GM10847 (cell line): ENCODE measurements around the gene REXO4.

ENCODE experiments used
- POLR2A ChIP-seq: IDR thresholded peaks from 2 replicates; pipeline ENCODE4 v1.6.1; 2011; ENCODE audit not compliant: insufficient read length; ENCODE audit errors: extremely low read depth

Gene REXO4

GRCh38 chr9:133429641-133430161, 11.9 kb upstream of the REXO4 start:
- TF ChIP-seq POLR2A = no peak

GRCh38 chr9:133429214-133429613, 11.4 kb upstream of the REXO4 start:
- no peak for TF ChIP-seq POLR2A

DNA sequence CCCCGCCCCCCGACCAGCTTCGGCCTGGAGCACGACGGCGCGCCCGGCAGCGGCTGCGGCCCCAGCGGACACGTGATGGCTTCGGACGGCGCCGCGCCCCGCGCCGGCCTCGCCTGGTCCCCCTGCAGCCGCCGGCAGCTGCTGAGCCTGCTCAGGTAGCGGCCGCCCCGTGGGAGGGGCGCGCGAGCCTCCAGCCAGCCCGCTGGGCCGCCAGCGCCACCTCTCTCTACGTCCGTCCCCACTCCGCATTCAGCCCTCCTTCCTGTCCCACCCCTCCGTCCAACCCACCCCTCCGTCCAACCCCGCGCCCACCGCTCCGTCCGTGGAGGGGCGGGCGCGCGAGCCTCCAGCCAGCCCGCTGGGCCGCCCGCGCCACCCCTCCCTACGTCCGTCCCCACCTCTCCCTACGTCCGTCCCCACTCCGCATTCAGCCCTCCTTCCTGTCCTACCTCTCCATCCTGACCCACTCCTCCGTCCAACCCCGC, 10.8 kb upstream of the REXO4 start:
- no peak for TF ChIP-seq POLR2A

DNA sequence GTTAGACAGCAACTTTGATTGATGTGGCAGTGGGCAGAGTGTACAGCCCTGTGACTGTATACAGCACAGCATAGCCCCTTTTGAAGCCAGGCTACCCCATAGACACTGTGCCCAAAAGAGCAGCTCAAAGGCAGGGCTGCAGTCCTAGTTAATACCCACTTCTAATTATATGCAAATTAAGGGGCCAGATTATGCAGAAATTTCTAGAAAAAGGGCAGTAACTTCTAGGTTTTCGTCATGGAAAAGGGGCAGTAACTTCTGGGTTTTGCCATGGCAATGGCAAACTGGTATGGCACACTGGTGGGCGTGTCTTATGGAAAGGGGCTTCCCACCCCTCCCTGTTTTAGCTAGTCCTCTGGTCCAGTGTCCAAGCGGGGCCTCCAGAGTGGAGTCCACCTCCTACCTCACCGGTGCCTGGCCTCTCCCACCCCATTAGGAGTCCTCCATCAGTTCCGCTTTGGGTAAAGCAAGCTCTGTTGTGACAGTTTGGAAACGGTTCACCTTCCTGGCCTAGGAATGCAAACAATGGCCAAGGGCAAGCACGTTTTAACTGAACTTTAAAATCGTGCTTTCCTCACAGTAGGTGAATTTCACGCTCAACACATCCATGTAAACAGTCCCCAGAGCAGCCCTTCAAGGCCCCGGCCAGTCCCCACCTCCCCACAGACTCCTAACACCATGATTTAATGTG, 10.0 kb upstream of the REXO4 start:
- no peak for TF ChIP-seq POLR2A

- no peak for TF ChIP-seq POLR2A
Measured at GRCh38 chr9:133426011-133426410, 8.2 kb upstream of the REXO4 start.

- TF ChIP-seq POLR2A = no peak
Measured at GRCh38 chr9:133425049-133425632, 7.3 kb upstream of the REXO4 start.

DNA sequence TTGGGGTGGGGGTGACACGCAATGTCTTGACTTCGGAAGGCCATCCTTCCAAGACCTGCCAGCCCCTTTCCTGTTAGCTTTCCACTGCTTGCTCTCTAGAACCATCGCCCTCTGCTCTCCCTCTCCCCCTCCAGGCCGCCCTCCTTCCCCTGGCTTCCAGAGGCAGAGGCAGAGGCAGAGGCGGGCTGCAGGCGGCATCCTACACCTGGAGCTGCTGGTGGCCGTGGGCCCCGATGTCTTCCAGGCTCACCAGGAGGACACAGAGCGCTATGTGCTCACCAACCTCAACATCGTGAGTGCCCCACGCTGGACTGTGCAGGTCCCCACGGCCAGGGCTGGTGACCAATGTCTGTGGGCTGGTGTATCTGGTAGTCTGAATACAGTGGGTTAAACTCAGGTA, 6.4 kb upstream of the REXO4 start:
- no peak for TF ChIP-seq POLR2A

GRCh38 chr9:133423216-133423615, 5.4 kb upstream of the REXO4 start:
- no peak for TF ChIP-seq POLR2A

- no peak for TF ChIP-seq POLR2A
Measured at GRCh38 chr9:133421615-133422542, 4.1 kb upstream of the REXO4 start, which contains the start of gene ADAMTS13. Gene ADAMTS13, plus strand, starts transcription at chr9:133422367. Its CDS starts 77 bp downstream, at chr9:133422444.

DNA sequence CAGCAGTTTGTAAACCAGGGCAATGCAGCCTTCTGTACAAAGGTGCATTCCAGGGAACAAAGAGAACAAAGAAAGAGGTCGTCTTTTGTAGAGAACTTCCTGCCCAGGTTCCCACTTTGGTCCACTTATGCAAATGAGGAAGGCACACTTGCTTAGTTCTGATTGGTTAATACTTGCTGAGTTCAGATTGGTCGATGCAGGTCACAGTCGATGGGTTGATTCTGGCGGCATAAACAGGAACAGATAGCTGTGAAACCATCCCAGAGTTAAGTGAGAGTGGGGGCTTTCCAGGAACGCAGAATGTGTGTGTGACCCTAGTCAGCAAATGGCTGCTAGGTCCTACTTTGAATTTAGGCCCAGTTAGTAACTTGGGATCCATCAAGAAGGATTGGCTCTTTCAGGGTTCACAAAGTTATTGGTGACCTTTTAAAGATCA, 2.6 kb upstream of the REXO4 start:
- no peak for TF ChIP-seq POLR2A

DNA sequence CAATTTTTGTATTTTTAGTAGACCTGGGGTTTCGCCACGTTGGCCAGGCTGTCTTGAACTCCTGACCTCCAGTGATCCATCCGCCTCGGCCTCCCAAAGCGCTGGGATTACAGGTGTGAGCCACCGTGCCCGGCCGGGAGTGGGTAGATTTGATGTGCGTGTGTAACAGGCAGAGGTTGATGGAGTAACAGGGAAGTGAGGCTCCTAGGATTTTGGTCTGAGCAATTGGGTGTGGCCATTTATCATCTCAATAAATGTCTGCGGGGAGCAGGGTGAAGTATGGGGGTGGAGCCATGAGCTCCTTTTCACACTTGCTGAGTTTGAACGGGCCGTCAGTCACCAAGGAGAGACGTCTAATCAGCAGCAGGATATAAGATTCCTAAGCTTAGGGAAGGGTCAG, 1.2 kb upstream of the REXO4 start:
- no peak for TF ChIP-seq POLR2A

GRCh38 chr9:133415170-133415569, 2.6 kb downstream of the REXO4 start:
- no peak for TF ChIP-seq POLR2A

DNA sequence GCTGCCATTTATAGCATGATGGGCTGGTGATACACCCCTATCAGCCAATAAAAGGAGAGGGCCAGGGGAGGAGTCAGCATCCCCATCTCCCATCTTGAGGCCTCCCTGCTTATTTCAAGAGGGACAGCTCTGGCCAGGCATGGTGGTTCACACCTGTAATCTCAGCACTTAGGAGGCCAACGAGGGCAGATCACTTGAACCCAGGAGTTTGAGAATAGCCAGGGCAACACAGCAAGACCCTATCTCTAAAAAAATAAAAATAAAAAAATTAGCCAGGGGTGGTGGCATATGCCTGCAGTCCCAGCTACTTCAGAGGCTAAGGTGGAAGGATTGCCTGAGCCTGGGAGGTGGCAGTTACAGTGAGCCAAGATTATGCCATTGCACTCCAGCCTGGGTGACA, 9.8 kb downstream of the REXO4 start:
- TF ChIP-seq POLR2A = no peak

GRCh38 chr9:133406480-133407307, 11.1 kb downstream of the REXO4 start:
- no peak for TF ChIP-seq POLR2A
